Embryonic facial prominence (tissue), 1 donor: ENCODE measurements around the gene GHITM.
"Not testable (repeated sequence)": the region's sequence is repeated elsewhere in the genome, so short reads cannot be mapped to it uniquely, and the experiment has no call there.

Experiments
- DNase-seq: peaks from one replicate; pipeline ENCODE4 v3.0.0-alpha.2; 2016; ENCODE audit errors: extremely low spot score

The GHITM gene

DNA sequence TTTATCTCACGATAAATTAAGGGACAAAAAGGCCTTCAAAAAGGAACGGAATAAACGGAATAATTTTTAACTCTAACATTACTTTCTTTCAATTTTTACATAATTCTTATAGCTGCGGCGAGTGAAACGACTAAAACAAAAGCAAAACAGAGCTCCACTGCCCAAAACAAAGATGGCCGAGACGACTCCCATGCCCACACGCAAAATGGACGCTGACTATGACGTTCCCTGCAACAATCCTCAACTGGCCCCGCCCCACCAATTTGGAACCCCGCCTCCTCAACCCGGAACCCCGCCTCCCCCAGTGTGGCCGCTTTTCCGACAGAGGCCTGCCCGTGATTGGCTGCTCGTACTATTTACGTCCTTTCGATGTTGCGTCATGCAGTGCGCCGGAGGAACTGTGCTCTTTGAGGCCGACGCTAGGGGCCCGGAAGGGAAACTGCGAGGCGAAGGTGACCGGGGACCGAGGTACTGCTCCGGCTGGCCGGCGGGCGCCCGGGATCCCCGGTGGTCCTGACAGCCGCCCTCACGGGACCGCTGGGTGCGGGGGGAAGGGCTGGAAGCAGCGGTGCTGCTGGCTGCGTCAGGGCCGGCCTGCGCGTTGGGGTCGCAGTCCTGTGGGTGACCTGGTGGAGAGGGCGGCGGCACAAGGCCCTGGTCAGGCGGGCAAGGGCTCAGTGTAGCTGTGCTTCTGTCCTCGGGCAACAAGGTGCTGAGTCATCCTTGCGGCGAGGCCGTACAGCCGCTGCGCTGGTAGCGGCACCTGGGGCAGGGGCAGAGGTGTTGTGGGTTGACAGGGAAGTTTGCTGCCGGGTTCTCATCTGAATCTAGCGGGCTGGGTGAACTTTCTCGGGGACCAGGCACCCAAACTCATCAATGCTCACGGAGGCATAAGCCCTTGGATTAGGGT lies at the start of gene GHITM:
TSS of gene GHITM (plus strand) at position 384 of the 910 bp plus-strand sequence. CDS start 1,992 bp downstream, outside the sequence.
- DNase-seq: peak; percentile 96

GRCh38 chr10:84095811-84096497 lies 43.4 kb upstream of the GHITM start:
- DNase-seq: no peak

GRCh38 chr10:84097787-84098353 lies 41.4 kb upstream of the GHITM start:
- DNase-seq: no peak

DNA sequence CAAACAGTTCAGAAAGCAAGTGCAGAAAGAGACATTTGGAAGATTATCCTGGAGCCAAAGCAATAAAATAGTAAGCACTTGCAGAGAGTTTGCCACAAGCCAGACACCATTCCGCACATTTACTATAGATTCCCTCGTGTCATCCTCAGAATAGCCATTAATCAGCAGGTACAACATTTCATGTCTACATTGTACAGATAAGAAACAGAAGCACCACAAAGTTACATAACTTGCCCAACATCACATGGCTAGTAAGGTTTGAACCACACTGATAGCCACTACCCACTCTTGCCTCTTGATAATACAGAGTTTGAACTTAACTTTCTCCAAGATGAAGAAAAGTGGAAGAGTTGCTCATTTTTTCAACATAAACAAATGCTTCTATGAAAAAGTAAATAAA lies 40.6 kb upstream of the GHITM start:
- no peak for DNase-seq

GRCh38 chr10:84101042-84101441 lies 38.3 kb upstream of the GHITM start:
- DNase-seq: no peak

- DNase-seq: no peak
These were observed 30.5 kb upstream of the GHITM start for GRCh38 chr10:84108797-84109196.

- not testable (repeated sequence) for DNase-seq
These were observed 29.5 kb upstream of the GHITM start for GRCh38 chr10:84109772-84110171.

DNA sequence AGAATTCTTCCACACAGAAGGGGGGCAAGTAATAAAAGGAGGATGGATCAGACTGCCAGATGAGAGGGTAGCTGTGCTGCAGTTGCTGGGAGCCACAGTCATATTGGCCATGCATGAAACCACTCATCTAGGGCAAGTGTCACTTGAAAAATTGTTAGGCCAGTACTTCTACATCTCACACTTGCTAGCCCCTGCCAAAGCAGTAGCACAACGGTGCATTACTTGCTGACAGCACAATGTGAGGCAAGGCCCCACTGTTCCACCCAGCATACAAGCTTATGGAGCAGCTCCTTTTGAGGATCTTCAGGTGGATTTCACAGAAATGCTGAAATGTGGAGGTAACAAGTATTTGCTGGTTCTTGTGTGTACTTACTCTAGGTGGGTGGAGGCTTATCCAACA lies 25.8 kb upstream of the GHITM start:
- not testable (repeated sequence) for DNase-seq

DNA sequence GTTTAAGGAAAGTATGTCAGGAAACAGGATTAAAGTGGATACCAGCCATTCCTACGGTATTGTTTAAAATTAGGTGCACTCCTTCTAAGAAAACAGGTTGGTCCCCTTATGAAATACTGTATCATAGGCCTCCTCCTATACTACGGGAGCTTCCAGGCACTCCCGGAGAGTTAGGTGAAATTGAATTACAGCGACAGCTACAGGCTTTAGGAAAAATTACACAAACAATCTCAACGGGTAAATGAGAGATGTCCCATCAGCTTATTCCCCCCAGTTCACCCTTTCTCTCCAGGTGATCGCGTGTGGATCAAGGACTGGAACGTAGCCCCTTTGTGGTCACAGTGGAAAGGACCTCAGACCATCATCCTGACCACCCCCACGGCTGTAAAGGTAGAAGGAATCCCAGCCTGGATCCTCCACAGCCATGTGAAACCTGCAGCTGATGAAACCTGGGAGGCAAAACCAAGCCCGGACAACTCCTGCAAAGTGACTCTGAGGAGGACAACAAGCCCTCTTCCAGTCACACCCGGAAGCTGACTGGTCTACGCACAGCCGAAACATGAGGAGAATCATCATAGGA lies 25.1 kb upstream of the GHITM start:
- no peak for DNase-seq

GRCh38 chr10:84117204-84117603 lies 22.1 kb upstream of the GHITM start:
- DNase-seq: not testable (repeated sequence)

GRCh38 chr10:84117686-84118394 lies 21.5 kb upstream of the GHITM start:
- no peak for DNase-seq

DNA sequence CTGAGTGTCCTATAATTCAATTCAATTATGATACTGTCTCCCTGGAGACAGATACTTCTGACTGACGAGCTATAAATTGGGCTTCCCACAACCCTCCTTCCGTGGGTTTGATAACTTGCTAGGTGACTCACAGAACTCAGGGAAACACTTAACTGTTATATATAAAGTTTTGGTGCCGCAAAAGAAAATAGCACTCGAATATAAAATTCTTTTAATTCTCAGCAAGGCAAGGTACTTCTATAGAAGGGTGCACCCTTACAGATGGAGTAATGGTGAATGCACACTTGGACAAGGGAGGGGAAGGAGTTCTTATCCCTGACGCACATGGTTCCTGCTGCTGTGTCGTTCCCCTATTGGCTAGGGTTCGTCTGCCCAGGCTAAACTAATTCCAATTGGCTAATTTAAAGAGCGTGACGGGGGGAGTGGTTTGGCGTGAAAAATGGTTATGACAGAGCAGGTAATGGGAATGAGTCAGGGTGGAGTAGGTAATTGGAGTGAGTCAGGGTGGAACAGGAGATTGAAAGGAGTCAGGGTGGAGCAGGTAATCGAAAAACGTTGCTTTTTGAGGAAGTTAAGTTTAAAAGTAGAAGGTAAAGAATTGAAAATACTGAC lies 20.8 kb upstream of the GHITM start:
- no peak for DNase-seq

DNA sequence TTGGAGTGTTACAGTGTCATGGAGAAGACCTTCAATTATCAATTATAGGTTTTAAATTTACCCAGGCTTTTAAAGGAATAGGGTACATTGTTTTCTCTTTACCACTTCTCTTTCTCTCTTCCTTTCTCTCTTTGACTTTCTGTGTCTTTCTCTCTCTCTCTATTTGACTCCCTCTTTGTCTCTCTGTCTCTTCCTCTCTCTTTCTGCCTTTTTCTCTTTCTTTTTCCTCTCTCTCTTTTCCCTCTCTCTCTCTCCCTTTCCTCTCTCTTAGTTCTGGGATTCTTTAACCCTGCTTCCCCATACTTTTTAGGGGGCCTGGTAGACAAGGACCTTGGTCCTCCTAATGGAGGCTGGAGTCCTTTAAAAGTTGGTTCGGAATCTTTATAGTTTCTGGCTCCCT lies 15.9 kb upstream of the GHITM start:
- no peak for DNase-seq

DNA sequence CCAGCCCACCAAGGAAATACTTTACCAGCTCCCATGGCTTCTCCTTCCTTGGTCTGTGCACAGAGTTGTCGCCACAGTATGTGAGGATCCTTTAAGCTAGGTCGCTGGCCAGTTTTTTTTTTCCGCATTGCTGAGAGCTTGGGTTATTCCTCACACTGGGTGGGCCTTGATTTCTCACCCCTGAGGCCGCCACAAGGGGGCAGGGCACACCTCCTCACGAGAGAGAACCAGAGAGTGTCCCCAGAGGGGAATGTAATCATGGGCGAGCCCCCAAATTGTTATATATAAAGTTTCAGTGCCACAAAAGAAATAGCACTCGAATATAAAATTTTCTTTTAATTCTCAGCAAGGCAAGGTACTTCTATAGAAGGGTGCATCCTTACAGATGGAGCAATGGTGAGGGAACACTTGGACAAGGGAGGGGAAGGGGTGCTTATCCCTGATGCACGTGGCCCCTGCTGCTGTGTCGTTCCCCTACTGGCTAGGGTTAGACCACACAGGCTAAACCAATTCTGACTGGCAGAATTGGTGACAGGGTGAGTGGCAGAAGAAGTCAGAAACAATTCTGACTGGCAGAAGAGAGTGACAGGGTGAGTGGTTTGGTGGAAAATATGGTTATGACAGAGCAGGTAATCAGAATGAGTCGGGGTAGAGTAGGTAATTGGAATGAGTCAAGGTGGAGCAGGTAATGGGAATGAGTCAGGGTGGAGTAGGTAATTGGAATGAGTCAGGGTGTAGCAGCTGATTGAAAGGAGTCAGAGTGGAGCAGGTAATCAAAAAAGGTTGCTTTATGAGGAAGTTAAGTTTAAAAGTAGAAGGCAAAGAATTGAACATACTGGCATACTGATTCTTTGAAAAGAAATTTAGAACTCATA lies 13.2 kb upstream of the GHITM start:
- not testable (repeated sequence) for DNase-seq

- no peak for DNase-seq
These were observed 12.5 kb upstream of the GHITM start for GRCh38 chr10:84126785-84127167.

DNA sequence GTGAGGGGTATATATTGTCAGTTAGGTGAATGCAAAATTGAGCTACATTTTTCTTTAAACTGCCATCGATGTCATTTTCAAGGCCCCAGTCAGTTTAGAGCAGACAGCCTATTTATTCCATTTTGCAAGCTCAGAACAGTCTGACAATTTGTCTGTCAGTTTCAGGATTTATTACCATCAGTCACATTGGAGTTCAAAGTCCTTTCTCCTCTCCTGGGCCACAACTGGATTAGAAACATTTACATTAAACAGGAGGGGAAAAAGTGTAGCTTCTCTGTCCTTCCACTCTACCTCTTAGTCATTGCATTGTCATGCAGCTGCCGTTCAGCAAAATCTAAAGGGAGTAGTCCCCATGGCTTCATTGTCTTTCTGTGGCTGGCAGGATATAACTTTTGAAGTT lies 3.5 kb upstream of the GHITM start:
- DNase-seq: no peak

DNA sequence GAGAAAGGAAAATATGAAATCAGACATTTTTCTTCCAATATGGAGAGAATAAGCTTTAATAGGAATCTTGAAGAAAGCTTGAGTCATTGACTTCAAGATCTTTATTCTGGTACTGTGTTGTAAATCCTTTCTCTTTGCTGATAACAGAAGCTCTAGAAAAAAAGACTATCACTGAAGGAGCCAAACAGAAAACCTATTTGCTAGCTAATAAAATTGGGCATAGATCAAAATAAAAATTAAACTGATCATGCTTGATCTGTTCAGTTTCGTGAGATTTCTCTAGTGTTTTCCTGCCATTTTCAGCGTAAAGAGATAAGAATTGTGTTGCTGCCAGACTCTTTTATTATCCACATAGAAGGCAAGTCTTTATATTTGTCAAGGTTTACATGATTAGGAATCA lies 1.5 kb upstream of the GHITM start:
- DNase-seq: no peak

DNA sequence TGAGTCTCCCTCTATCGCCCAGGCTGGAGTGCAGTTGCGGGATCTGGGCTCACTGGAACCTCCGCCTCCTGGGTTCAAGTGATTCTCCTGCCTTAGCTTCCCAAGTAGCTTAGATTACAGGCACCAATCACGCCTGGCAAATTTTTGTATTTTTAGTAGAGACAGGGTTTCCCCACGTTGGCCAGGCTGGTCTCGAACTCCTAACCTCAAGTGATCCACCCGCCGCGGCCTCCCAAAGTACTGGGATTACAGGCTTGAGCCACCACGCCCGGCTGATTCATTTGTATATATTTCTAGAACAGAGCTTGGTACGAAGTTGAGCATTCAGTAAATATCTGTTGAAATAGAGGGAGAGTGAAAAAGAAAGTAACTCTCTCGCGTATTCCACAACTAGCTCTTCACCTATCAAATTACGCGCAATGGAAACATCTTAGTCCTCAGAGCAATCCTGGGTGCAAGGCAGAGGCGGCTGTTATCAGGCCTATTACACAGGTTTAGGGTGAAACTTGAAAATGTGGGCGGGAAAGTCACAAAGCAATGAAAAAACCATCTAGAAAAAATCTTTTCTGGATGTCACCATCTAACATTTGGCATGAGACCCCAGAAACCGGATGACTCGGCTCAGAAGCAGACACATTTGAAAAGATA lies 707 bp upstream of the GHITM start:
- no peak for DNase-seq

DNA sequence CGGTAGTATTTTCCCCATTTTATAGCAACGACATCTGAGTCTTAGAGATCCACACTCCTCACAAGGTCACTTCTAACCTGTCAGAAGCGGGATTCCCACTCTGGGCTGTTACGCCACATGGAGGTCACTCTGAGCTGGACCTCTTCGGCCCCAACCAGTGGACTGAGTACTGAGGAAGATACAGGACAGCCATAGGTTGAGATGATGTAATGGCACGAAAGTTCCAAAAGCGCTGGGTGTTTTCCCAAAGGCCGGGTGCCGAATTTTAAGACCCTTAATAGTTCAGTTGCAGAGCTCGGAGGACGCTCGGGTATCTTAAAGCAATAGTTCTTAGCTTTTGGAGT lies 699 bp downstream of the GHITM start:
- no peak for DNase-seq

- DNase-seq: no peak
These were observed 8.0 kb downstream of the GHITM start for GRCh38 chr10:84147347-84147746.
